Subcutaneous adipose tissue (tissue), 4 donors: ENCODE measurements around the gene EIF4EBP3. TPM values are rescaled to one million over a fixed set of nuclear protein-coding genes. Genes with fewer than 3 reads are reported as not detected.

ENCODE experiments used
- total RNA-seq, 4 donors: library from RNA; depleted of rRNA; stranded (reverse); fragments of >200 nt; gene quantifications; one replicate each; pipeline ENCODE4 v1.1.0, GENCODE V29; 2016
- TF ChIP-seq, protein P1 (sequence below): fragments of 450-650 bp; IDR thresholded peaks from one replicate; pipeline ENCODE4 v1.5.1; 2016; ENCODE audit warnings: low read depth, mild to moderate bottlenecking, control low read depth, antibody characterized with exemption, moderate library complexity

EIF4EBP3 gene
- total RNA-seq, 4 donors from 2014 or later, result 24.9 to 36.2 (median 27.9) TPM

- TF ChIP-seq, protein P1, sequence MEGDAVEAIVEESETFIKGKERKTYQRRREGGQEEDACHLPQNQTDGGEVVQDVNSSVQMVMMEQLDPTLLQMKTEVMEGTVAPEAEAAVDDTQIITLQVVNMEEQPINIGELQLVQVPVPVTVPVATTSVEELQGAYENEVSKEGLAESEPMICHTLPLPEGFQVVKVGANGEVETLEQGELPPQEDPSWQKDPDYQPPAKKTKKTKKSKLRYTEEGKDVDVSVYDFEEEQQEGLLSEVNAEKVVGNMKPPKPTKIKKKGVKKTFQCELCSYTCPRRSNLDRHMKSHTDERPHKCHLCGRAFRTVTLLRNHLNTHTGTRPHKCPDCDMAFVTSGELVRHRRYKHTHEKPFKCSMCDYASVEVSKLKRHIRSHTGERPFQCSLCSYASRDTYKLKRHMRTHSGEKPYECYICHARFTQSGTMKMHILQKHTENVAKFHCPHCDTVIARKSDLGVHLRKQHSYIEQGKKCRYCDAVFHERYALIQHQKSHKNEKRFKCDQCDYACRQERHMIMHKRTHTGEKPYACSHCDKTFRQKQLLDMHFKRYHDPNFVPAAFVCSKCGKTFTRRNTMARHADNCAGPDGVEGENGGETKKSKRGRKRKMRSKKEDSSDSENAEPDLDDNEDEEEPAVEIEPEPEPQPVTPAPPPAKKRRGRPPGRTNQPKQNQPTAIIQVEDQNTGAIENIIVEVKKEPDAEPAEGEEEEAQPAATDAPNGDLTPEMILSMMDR, result no peak
Observed at GRCh38 chr5:140564196-140565023, 16.9 kb downstream of the EIF4EBP3 start, which contains the start of the genes APBB3 and SLC35A4. Gene APBB3 (minus strand): TSS chr5:140564598. CDS start chr5:140564245, 353 bp downstream. Gene SLC35A4 (plus strand): TSS chr5:140564828. CDS start chr5:140567170, 2,342 bp downstream.

GRCh38 chr5:140565024-140565779 lies 17.7 kb downstream of the EIF4EBP3 start:
- TF ChIP-seq, protein P1, result no peak

DNA sequence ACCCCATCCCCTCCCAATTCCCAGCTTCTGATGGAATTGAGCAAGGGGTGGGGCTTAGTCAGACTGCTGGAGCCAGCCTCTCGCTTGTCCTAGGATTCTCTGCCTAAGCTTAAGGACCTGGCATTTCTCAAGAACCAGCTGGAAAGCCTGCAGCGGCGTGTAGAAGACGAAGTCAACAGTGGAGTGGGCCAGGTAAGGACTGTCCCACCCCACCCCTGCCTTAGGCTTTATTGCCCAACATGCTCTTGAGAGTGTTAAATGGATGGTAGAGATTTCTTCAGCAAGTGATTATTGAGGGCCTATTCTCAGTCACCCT lies 18.3 kb downstream of the EIF4EBP3 start:
- TF ChIP-seq, protein P1, result no peak

GRCh38 chr5:140566665-140567064 lies 19.2 kb downstream of the EIF4EBP3 start:
- TF ChIP-seq, protein P1, result no peak

- TF ChIP-seq, protein P1, result no peak
Observed at GRCh38 chr5:140567136-140567818, 19.8 kb downstream of the EIF4EBP3 start.

- TF ChIP-seq, protein P1, result no peak
Observed at GRCh38 chr5:140567871-140568270, 20.4 kb downstream of the EIF4EBP3 start.
